SHP77 (cell line): Measurements from ENCODE around the gene DIPK1A.

Experiments used
- DNase-seq, 2 experiments: peaks; one replicate each; lab custom pipeline; 2025; lab: John Stamatoyannopoulos, UW

Gene DIPK1A

GRCh38 chr1:92961131-92961895 is at the start of gene DIPK1A:
TSS of gene DIPK1A (minus strand) at chr1:92961462. CDS start at chr1:92961429, 33 bp downstream.
- DNase-seq = peak; percentile 55 to 71

- no peak for DNase-seq
Measured at GRCh38 chr1:93007941-93008577, 46.8 kb upstream of the DIPK1A start.

GRCh38 chr1:93005252-93005598 is 44.0 kb upstream of the DIPK1A start:
- DNase-seq = no peak

GRCh38 chr1:93004566-93005251 is 43.4 kb upstream of the DIPK1A start:
- DNase-seq = no peak

- DNase-seq = no peak
Measured at GRCh38 chr1:93003981-93004380, 42.7 kb upstream of the DIPK1A start.

GRCh38 chr1:93002781-93003180 is 41.5 kb upstream of the DIPK1A start:
- no peak for DNase-seq

- no peak for DNase-seq
Measured at GRCh38 chr1:93001893-93002292, 40.6 kb upstream of the DIPK1A start.

- no peak for DNase-seq
Measured at GRCh38 chr1:93000751-93001175, 39.5 kb upstream of the DIPK1A start.

- DNase-seq = no peak
Measured at GRCh38 chr1:93000291-93000690, 39.0 kb upstream of the DIPK1A start.

- no peak for DNase-seq
Measured at GRCh38 chr1:92998821-92999220, 37.6 kb upstream of the DIPK1A start.

- no peak for DNase-seq
Measured at GRCh38 chr1:92995441-92996430, 34.5 kb upstream of the DIPK1A start.

- DNase-seq = peak; percentile 73 to 83
Measured at GRCh38 chr1:92994105-92994712, 32.9 kb upstream of the DIPK1A start.

- DNase-seq = no peak
Measured at GRCh38 chr1:92993581-92993980, 32.3 kb upstream of the DIPK1A start.

GRCh38 chr1:92992877-92993276 is 31.6 kb upstream of the DIPK1A start:
- DNase-seq = no peak

- no peak for DNase-seq
Measured at GRCh38 chr1:92992054-92992453, 30.8 kb upstream of the DIPK1A start.

- peak in 1 of 2 experiments; percentile 9 for DNase-seq
Measured at GRCh38 chr1:92990828-92991227, 29.6 kb upstream of the DIPK1A start.

GRCh38 chr1:92989936-92990583 is 28.8 kb upstream of the DIPK1A start:
- DNase-seq = no peak

- DNase-seq = no peak
Measured at GRCh38 chr1:92989253-92989652, 28.0 kb upstream of the DIPK1A start.

GRCh38 chr1:92987462-92987861 is 26.2 kb upstream of the DIPK1A start:
- DNase-seq = no peak

GRCh38 chr1:92985101-92985500 is 23.8 kb upstream of the DIPK1A start:
- no peak for DNase-seq
